ENCODE results near the gene EYA2.
A peak's percentile ranks its signal among the peaks of the same experiment; 100 is the strongest.
"Not testable (repeated sequence)": the region's sequence is repeated elsewhere in the genome, so short reads cannot be mapped to it uniquely, and the experiment has no call there.

The EYA2 gene

GRCh38 chr20:46932439-46932838, 37.8 kb downstream of the EYA2 start:
- not testable (repeated sequence) for DNase-seq

- no peak for DNase-seq
These were observed 38.5 kb downstream of the EYA2 start for GRCh38 chr20:46933150-46933549.

- no peak for DNase-seq
These were observed 40.2 kb downstream of the EYA2 start for GRCh38 chr20:46934746-46935287.

- no peak for DNase-seq
These were observed 40.9 kb downstream of the EYA2 start for GRCh38 chr20:46935394-46936017.

- no peak for DNase-seq
These were observed 41.9 kb downstream of the EYA2 start for GRCh38 chr20:46936415-46937156.

- DNase-seq = no peak
These were observed 42.5 kb downstream of the EYA2 start for GRCh38 chr20:46937157-46937523.

GRCh38 chr20:46937533-46938226, 43.0 kb downstream of the EYA2 start:
- DNase-seq = no peak

GRCh38 chr20:46938434-46938833, 43.8 kb downstream of the EYA2 start:
- peak in 3 of 4 experiments; percentile 8 to 16 (median 15) for DNase-seq

- peak in 2 of 4 experiments; percentile 36 to 41 for DNase-seq
These were observed 44.7 kb downstream of the EYA2 start for GRCh38 chr20:46939031-46939965.

GRCh38 chr20:46940616-46941015, 46.0 kb downstream of the EYA2 start:
- DNase-seq = no peak

- DNase-seq = no peak
These were observed 46.8 kb downstream of the EYA2 start for GRCh38 chr20:46941404-46941803.

- DNase-seq = no peak
These were observed 49.4 kb downstream of the EYA2 start for GRCh38 chr20:46943861-46944591.

- DNase-seq = no peak
These were observed 50.8 kb downstream of the EYA2 start for GRCh38 chr20:46945465-46945864.

- DNase-seq = no peak
These were observed 51.6 kb downstream of the EYA2 start for GRCh38 chr20:46946181-46946624.

- DNase-seq = no peak
These were observed 52.2 kb downstream of the EYA2 start for GRCh38 chr20:46946796-46947195.

- no peak for DNase-seq
These were observed 53.4 kb downstream of the EYA2 start for GRCh38 chr20:46948081-46948480.

GRCh38 chr20:46951405-46951804, 56.8 kb downstream of the EYA2 start:
- no peak for DNase-seq

GRCh38 chr20:46951840-46952497, 57.3 kb downstream of the EYA2 start:
- no peak for DNase-seq

GRCh38 chr20:46953596-46953995, 59.0 kb downstream of the EYA2 start:
- DNase-seq = no peak

GRCh38 chr20:46954490-46955038, 59.9 kb downstream of the EYA2 start:
- no peak for DNase-seq

Measured in suppressor macrophage (primary cell).